Hematopoietic multipotent progenitor cell treated with erythropoietin and hydrocortisone succinate and interleukin-3 and kit ligand, for 8 days (in vitro differentiated cells): ENCODE data around the gene MRPS17.
A peak's percentile ranks its signal among the peaks of the same experiment; 100 is the strongest.

Experiments
- DNase-seq: peaks from one replicate; pipeline ENCODE4 v3.0.0-alpha.2; 2015

MRPS17 gene

DNA sequence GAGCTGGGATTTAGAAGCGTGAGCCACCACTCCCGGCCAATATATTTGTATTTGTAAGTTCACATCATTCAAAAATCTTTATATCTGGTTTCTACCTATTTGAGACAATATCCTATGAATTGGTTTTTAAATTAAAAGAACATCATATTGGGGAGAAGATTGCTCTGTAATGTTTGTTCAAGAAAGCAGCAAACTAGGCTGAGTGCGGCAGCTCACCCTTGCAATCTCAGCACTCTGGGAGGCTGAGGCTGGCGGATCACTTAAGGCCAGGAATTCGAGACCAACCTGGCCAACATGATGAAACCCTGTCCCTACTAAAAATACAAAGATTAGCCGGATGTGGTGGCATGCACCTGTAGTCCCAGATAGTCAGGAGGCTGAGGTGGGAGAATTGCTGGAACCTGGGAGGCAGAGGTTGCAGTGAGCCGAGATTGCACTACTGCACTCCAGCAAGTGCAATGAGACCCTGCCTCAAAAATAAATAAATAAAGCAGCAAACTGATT, 22.1 kb downstream of the MRPS17 start:
- DNase-seq, result no peak

DNA sequence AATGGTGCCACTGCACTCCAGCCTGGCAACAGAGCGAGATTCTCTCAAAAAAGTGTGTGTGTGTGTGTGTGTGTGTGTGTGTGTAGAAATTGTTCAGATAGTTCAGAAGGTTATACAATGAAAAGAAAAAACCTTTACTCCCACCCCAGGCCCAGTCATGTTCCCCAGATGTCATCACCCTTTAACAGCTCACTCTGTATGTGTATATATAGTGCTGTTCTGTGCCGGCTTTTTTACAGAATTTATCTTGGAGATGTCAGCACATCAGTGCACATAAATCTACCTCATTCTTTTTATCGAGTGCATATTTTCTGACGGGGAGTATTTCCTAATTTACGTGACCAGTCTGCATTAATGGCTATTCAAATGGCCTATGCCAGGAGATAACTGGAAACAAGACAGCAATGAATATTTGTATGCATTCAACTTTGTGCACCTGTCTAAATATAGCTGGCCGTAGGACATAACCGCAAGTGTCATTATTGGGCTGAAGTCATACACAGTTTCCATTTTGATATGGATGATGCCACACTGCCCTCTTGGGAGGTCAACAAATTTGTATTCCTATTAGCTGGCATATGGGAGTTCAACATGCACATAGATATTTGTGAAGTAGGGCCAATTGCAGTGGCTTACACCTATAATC, 24.4 kb downstream of the MRPS17 start:
- no peak for DNase-seq

DNA sequence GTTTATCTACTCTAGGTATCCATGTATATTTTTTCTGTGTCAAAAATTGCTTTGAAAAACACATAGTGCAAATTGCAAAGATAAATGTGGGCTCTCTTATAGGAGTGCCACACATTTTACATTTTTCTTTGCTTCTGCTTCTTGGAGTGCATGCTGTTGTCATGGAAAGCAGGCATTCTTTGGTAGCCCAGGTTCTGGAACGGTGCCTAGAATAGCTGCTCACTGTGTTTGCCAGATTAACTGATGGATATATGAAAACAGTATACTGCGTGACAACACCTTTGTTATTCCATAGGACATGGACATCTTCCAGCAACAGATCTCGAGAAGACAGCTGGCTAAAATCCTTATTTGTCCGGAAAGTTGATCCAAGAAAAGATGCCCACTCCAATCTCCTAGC, 26.2 kb downstream of the MRPS17 start:
- DNase-seq, result peak; percentile 74

DNA sequence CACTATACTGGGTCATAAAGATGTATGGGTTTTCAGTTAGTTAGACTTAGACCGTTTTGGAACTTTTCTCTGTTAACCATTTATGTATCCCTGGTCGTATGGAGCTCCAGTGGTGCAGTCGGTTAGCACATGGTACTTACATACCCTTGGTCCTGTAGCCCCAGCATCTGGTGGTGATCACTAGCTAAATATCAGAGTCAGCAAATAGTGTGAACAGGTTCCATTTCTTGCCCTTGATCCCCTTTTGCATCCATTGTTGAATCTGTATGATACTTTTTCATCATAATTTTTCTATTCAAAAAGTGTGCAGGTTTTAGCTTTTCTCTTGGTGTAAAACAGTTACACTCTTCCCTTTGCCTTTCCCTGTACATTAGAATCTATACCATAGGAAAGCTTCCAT, 28.6 kb downstream of the MRPS17 start:
- no peak for DNase-seq

DNA sequence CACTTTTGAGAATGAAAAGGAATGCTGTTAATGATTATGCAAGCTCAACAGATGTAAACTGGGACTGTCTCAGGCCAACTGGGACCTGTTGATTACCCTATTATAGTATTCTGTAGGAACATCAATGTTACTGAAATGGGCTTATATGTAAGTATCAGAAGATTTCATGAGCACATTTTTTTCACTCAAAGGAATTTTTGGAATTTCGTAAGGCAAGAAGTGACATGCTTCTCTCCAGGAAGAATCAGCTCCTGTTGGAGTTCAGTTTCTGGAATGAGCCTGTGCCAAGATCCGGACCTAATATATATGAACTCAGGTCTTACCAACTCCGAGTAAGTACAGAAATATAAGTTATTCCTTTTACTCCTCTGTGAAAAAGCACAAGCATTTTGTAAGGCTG, 31.9 kb downstream of the MRPS17 start:
- no peak for DNase-seq

DNA sequence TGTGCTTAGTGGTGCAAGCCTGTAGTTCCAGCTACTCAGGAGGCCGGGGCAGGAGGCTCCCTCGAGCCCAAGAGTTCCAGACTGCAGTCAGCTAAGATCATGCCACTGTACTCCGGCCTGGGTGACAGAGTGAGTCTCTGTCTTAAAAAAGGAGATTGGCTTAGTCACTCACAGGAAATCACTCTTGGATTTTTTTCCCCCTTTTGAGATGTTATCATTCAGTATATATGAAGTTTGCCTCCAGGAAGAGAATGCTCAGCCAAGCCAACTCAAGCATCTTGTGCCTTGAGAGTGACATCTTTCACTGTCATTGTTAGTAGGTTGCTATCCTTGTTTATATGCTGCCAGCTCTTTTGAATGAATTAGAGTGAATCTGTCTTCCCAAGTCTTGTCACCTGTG, 40.7 kb downstream of the MRPS17 start:
- no peak for DNase-seq

DNA sequence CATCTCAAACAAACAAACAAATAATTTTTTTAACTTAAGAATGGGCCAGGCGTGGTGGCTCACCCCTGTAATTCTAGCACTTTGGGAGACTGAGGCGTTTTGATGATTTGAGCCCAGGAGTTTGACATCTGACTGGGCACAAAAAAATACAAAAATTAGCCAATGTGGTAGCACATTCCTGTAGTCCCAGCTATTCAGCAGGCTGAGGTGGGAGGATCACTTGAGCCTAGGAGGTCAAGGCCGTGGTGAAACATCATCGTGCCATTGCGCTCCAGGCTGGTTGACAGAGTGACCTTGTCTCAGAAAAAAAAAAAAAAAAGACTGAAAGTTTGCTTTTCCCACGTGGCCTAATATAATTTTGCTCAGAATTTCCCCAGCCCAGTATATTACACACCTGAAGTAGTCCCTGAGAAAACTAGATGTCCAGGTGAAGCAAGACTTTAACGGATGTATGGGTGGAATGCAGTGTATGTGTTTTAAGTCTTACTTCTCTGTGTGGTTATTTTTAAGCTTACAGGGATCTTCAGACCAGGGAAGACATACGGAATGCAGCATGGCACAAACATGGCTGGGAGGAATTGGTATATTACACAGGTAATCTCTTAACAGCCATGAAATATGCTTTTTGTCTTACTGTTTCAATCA, 45.3 kb downstream of the MRPS17 start:
- DNase-seq, result no peak

DNA sequence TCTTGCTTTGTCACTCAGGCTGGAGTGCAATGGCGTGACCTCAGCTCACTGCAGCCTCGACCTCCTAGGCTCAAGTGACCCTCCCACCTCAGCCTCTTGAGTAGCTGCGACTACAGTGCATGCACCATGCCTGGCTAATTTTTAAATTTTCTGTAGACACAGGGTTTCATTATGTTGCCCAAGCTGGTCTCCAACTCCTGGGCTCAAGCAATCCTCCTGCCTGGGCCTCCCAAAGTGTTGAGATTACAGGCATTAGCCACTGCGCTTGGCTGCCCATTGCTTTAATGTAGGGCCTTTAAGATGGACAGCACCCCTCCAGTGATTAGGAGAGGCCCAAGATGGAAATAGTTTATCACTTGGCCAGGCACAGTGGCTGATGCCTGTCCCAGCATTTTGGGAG, 52.1 kb downstream of the MRPS17 start:
- no peak for DNase-seq
